GM23338 (cell line): ENCODE results near the gene AFF3. TPM values are rescaled to one million over a fixed set of nuclear protein-coding genes. Genes with fewer than 3 reads are reported as not detected.

Source experiments
- ATAC-seq: fragments of 200-7000 bp; cut with Tn5 transposase; 3 replicates; pipeline ENCODE4 v1.9.1; 2020
- DNase-seq: peaks from one replicate; pipeline ENCODE4 v3.0.0-alpha.2; 2015; ENCODE audit warnings: low spot score
- H2AFZ ChIP-seq: fragments of 200-600 bp; sonication (generic); 2 replicates; pipeline ENCODE4 v1.8.0; 2016; ENCODE audit warnings: antibody characterized with exemption, mild to moderate bottlenecking, moderate library complexity
- H3F3A ChIP-seq: fragments of 200-600 bp; sonication (generic); replicated peaks from 2 replicates; pipeline ENCODE4 v1.8.0; 2017; ENCODE audit warnings: antibody characterized with exemption, mixed run types, low read depth
- H3K27ac ChIP-seq: fragments of 200-600 bp; sonication (generic); 2 replicates; pipeline ENCODE4 v1.6.1; 2016; ENCODE audit warnings: low read depth
- H3K27me3 ChIP-seq: fragments of 200-600 bp; sonication (generic); 2 replicates; pipeline ENCODE4 v1.8.0; 2016; ENCODE audit warnings: mild to moderate bottlenecking, mixed run types, moderate library complexity; ENCODE audit not compliant: insufficient read depth
- H3K36me3 ChIP-seq: fragments of 200-600 bp; sonication (generic); 2 replicates; pipeline ENCODE4 v1.8.0; 2016; ENCODE audit warnings: mild to moderate bottlenecking; ENCODE audit not compliant: insufficient read depth
- H3K4me1 ChIP-seq: fragments of 200-600 bp; sonication (generic); 2 replicates; pipeline ENCODE4 v1.8.0; 2016; ENCODE audit warnings: mild to moderate bottlenecking, moderate library complexity; ENCODE audit not compliant: insufficient read depth
- H3K4me2 ChIP-seq: fragments of 200-600 bp; sonication (generic); 2 replicates; pipeline ENCODE4 v1.7.1; 2017; ENCODE audit warnings: mixed run types
- H3K4me3 ChIP-seq: fragments of 200-600 bp; sonication (generic); 2 replicates; pipeline ENCODE4 v1.6.1; 2016; ENCODE audit warnings: mixed run types
- H3K79me2 ChIP-seq: fragments of 200-600 bp; sonication (generic); replicated peaks from 2 replicates; pipeline ENCODE4 v1.8.0; 2017; ENCODE audit warnings: mild to moderate bottlenecking; ENCODE audit not compliant: insufficient read depth
- H3K9me2 ChIP-seq: fragments of 200-600 bp; sonication (generic); 2 replicates; pipeline ENCODE4 v1.8.0; 2017; ENCODE audit not compliant: insufficient read depth
- H4K20me1 ChIP-seq: fragments of 200-600 bp; sonication (generic); replicated peaks from 2 replicates; pipeline ENCODE4 v1.8.0; 2017; ENCODE audit warnings: mild to moderate bottlenecking; ENCODE audit not compliant: insufficient read depth
- H3K27ac Mint-ChIP-seq: 2 replicates; pipeline ENCODE4 v1.8.0; 2020; ENCODE audit warnings: inconsistent platforms, mild to moderate bottlenecking, moderate library complexity, mixed read lengths
- H3K27me3 Mint-ChIP-seq: 3 replicates; pipeline ENCODE4 v1.8.0; 2022; ENCODE audit warnings: low read depth, mild to moderate bottlenecking, moderate library complexity, mixed read lengths, inconsistent platforms; ENCODE audit not compliant: insufficient read depth, poor library complexity
- H3K36me3 Mint-ChIP-seq: 3 replicates; pipeline ENCODE4 v1.8.0; 2021; ENCODE audit warnings: low read depth, mild to moderate bottlenecking, inconsistent platforms, moderate library complexity, mixed read lengths
- H3K4me1 Mint-ChIP-seq: 3 replicates; pipeline ENCODE4 v1.8.0; 2020; ENCODE audit warnings: mild to moderate bottlenecking, inconsistent platforms, mixed read lengths
- H3K4me3 Mint-ChIP-seq: 3 replicates; pipeline ENCODE4 v1.8.0; 2021; ENCODE audit warnings: moderate library complexity, mild to moderate bottlenecking, inconsistent platforms, mixed read lengths
- H3K9me3 Mint-ChIP-seq: 3 replicates; pipeline ENCODE4 v1.8.0; 2020; ENCODE audit warnings: moderate library complexity, mild to moderate bottlenecking, inconsistent platforms, mixed read lengths
- CREB1 ChIP-seq: fragments of 250-450 bp; sonication (Bioruptor Pico); IDR thresholded peaks from 2 replicates; pipeline ENCODE4 v1.5.0; 2020; ENCODE audit warnings: low read depth, mild to moderate bottlenecking, moderate library complexity
- CTCF ChIP-seq, 2 experiments: fragments of 200-600 bp in 1 of 2; sonication (generic) in 1 of 2; conservative IDR thresholded peaks; 2 replicates each; pipeline versions ENCODE4 v1.5.1 to v1.6.1; 2016 to 2017; ENCODE audit warnings: antibody characterized with exemption in 2 of 2, low read depth in 2 of 2, mild to moderate bottlenecking in 2 of 2, moderate library complexity in 1 of 2
- EZH2 ChIP-seq: fragments of 200-600 bp; sonication (generic); IDR thresholded peaks from one replicate; pipeline ENCODE4 v1.8.0; 2017; ENCODE audit warnings: antibody characterized with exemption, mild to moderate bottlenecking, low read depth; ENCODE audit not compliant: unreplicated experiment
- JUNB ChIP-seq: IDR thresholded peaks from one replicate; pipeline ENCODE4 v1.6.1; 2016; ENCODE audit warnings: antibody characterized with exemption; ENCODE audit not compliant: unreplicated experiment
- STAT1 ChIP-seq: IDR thresholded peaks from one replicate; pipeline ENCODE4 v1.6.1; 2016; ENCODE audit warnings: antibody characterized with exemption; ENCODE audit not compliant: unreplicated experiment
- ZNF114 ChIP-seq: fragments of 250-450 bp; sonication (Bioruptor Pico); IDR thresholded peaks from 2 replicates; pipeline ENCODE4 v1.5.0; 2020; ENCODE audit warnings: mild to moderate bottlenecking, moderate library complexity
- ZNF331 ChIP-seq: fragments of 250-450 bp; sonication (Bioruptor Pico); IDR thresholded peaks from 2 replicates; pipeline ENCODE4 v1.5.0; 2020; ENCODE audit warnings: low read depth, mild to moderate bottlenecking, moderate library complexity
- ZNF462 ChIP-seq: fragments of 250-450 bp; sonication (Bioruptor Pico); IDR thresholded peaks from 2 replicates; pipeline ENCODE4 v1.5.0; 2020; ENCODE audit warnings: mild to moderate bottlenecking, moderate library complexity
- polyA plus RNA-seq: library from polyadenylated mRNA; unstranded; fragments of >200 nt; fragmentation: Nextera tagmentation; extraction: Ambion mirVana; gene quantifications from 2 replicates; pipeline ENCODE4 v1.2.1, GENCODE V29; 2016
- total RNA-seq: library from RNA; depleted of rRNA; stranded (reverse); fragments of >200 nt; shearing (Covaris generic); gene quantifications from 2 replicates; pipeline ENCODE4 v1.2.3, GENCODE V29; 2014
- TF ChIP-seq, protein P1 (sequence below): IDR thresholded peaks from one replicate; pipeline ENCODE4 v1.6.1; 2018; ENCODE audit warnings: antibody characterized with exemption; ENCODE audit not compliant: unreplicated experiment

Gene AFF3
- total and polyA plus RNA-seq, 2 experiments from 2014 or later: 0.73 to 1.4 TPM

DNA sequence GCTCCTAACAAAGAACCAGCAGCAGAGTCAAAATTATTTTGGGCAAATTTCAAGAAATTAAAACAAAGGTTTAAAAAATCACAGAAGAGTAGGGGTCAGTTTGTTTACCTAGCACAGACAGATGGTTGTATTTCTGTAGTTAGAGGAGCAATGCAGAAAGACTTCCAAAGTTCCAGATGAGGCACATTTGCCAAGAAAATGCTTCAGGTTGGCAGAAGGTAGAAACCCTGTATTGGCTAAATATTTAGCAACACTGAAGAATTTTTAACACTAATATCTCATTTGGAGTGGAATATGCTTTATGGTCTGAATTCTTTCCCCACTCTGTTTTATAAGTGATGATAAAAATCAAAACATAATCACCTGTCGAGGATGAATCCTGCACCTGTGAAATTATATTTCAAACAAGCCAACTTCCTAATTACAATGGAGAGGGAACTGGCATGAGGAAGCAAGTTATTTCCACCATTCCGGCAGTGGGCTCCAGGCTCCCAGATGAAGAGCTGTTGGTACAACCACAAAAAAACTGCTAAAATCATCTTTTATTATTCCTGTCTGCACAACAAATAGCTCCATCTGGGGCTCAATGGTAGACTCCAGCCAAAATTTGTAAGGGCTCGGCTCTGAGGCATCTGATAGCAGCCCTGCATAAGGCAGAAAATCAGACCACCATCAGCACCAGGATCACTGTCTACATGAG is 366.0 kb downstream of the AFF3 start:
- Histone ChIP-seq H3K27ac (no peak overlapping the region), H3K4me2 (no peak overlapping the region), H3K4me3 (no peak overlapping the region), H4K20me1 (no peaks in the 10 kb centered on the region), H2AFZ (no peak overlapping the region), H3K4me1 (no peaks in the 10 kb centered on the region), H3F3A (no peaks in the 10 kb centered on the region), H3K9me2 (peaks cover 13% of the 10 kb centered on the region), H3K79me2 (no peaks in the 10 kb centered on the region), H3K36me3 (no peaks in the 10 kb centered on the region), H3K27me3 (no peaks in the 10 kb centered on the region)
- no peak for ATAC-seq
- peaks cover 28% of the 10 kb centered on the region for H3K9me3 Mint-ChIP-seq
- peaks cover 4% of the 10 kb centered on the region for H3K27me3 Mint-ChIP-seq
- no peak overlapping the region for H3K27ac Mint-ChIP-seq
- no peak for TF ChIP-seq CTCF (conservative IDR thresholded peaks at IDR 0.05; ENCODE audit: low read depth in 2 of 2)
- TF ChIP-seq EZH2: no peak
- TF ChIP-seq ZNF114 (CRISPR knock-in tag): no peak
- TF ChIP-seq JUNB: no peak
- no peak for TF ChIP-seq STAT1
- TF ChIP-seq, protein P1, sequence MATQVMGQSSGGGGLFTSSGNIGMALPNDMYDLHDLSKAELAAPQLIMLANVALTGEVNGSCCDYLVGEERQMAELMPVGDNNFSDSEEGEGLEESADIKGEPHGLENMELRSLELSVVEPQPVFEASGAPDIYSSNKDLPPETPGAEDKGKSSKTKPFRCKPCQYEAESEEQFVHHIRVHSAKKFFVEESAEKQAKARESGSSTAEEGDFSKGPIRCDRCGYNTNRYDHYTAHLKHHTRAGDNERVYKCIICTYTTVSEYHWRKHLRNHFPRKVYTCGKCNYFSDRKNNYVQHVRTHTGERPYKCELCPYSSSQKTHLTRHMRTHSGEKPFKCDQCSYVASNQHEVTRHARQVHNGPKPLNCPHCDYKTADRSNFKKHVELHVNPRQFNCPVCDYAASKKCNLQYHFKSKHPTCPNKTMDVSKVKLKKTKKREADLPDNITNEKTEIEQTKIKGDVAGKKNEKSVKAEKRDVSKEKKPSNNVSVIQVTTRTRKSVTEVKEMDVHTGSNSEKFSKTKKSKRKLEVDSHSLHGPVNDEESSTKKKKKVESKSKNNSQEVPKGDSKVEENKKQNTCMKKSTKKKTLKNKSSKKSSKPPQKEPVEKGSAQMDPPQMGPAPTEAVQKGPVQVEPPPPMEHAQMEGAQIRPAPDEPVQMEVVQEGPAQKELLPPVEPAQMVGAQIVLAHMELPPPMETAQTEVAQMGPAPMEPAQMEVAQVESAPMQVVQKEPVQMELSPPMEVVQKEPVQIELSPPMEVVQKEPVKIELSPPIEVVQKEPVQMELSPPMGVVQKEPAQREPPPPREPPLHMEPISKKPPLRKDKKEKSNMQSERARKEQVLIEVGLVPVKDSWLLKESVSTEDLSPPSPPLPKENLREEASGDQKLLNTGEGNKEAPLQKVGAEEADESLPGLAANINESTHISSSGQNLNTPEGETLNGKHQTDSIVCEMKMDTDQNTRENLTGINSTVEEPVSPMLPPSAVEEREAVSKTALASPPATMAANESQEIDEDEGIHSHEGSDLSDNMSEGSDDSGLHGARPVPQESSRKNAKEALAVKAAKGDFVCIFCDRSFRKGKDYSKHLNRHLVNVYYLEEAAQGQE: no peak
- no peak for TF ChIP-seq ZNF462
- TF ChIP-seq ZNF331: no peak
- TF ChIP-seq CREB1 (CRISPR knock-in tag): no peak
- H3K36me3 Mint-ChIP-seq: peaks cover 7% of the 10 kb centered on the region; the same call in 1 of the 3 replicates
- H3K4me1 Mint-ChIP-seq: peaks cover 4% of the 10 kb centered on the region; the same call in 2 of the 3 replicates
- no peak for DNase-seq
- no peak overlapping the region for H3K4me3 Mint-ChIP-seq
